ENCODE results near the gene CHSY1.
A peak's percentile ranks its signal among the peaks of the same experiment; 100 is the strongest.

GRCh38 chr15:101152914-101153313 lies 98.9 kb downstream of the CHSY1 start:
- TF ChIP-seq, protein P1, sequence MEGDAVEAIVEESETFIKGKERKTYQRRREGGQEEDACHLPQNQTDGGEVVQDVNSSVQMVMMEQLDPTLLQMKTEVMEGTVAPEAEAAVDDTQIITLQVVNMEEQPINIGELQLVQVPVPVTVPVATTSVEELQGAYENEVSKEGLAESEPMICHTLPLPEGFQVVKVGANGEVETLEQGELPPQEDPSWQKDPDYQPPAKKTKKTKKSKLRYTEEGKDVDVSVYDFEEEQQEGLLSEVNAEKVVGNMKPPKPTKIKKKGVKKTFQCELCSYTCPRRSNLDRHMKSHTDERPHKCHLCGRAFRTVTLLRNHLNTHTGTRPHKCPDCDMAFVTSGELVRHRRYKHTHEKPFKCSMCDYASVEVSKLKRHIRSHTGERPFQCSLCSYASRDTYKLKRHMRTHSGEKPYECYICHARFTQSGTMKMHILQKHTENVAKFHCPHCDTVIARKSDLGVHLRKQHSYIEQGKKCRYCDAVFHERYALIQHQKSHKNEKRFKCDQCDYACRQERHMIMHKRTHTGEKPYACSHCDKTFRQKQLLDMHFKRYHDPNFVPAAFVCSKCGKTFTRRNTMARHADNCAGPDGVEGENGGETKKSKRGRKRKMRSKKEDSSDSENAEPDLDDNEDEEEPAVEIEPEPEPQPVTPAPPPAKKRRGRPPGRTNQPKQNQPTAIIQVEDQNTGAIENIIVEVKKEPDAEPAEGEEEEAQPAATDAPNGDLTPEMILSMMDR (conservative IDR thresholded peaks at IDR 0.05; ENCODE audit: low read length), result peak; percentile 70
- TF ChIP-seq EZH2phosphoT487 (IDR thresholded peaks at IDR 0.05; ENCODE audit: borderline replicate concordance), result no peak
